Nucleus accumbens (tissue), 56 donors: Measurements from ENCODE around the gene ATP2B1.

Experiments used
- DNase-seq, 56 donors: peaks; one replicate each; lab custom pipeline; 2025; lab: John Stamatoyannopoulos, UW

ATP2B1 gene

DNA sequence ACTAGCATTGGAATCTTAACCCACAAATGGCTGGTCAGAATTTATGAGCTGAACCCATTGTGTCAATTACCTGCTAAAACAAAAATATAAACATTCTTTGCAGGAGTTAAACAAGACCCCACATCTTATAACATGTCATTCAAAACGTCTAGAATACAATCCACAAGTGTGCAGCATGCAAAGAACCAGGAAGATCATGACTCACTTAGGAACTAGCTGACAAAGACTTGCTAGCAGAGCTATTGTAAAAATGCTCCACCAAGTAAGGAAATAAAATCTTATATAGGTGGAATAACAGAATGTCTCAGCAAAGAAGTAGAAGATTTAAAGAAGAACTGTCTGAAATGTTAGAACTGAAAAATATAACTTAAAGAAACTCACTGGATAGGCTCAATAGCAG, 156.3 kb downstream of the ATP2B1 start:
- DNase-seq = no peak

DNA sequence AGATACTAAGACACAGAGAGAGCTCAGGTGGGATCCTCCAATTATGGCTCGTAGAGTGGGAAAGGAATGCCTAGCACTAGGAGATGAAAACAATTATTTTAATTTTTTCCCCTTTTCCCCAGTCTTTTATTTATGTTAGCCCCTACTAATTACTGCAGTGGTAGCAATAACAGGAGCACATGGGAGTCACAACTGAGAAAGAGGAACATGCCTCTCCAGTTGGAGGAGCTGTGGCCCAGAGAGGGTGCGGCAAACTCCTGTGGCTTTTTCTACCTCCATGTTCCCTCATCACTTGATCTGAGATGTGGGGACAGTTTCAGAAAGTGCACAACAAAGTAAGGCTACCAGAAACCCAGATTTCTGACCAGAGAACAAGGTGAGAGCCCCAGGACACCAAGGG, 156.9 kb downstream of the ATP2B1 start:
- no peak for DNase-seq

DNA sequence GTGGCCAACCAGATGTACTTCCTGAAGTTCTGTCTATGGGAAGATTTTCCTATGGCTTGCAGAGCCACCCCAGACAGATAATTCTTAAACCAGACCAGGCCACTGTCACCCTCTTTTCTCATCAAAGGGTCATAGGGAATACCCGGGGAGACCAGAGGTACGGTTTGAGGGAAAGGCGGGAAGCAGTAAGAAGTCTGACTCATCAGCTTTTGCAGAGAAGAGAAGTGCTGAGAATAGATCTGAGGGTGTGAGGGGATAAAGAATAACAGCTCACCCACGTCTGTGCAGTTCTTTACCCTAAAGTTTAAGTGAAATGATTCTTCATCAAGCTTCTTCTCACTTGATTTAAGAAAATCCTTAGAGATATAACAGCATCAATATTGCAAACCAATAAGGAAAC, 161.5 kb downstream of the ATP2B1 start:
- peak in 10 of 56 donors; percentile 1 to 42 (median 8) for DNase-seq

DNA sequence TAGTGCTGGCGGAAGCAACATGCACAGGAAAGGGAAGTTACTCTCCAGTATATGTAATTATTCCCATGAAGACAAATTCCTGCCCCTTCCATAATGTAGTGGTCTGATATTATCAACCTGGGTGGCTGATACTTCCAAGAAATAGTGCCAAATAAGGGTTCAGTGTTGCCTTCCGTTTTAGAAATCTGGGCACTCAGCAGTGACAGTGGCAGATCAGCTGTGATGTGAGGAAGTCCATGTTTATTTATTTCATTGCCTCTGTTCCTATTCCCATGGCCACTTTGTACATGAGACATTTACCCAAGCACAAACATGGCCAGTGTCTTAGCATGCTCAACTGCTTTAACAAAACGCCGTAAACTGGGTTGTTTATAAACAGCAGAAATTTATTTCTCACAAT, 162.5 kb downstream of the ATP2B1 start:
- no peak for DNase-seq

DNA sequence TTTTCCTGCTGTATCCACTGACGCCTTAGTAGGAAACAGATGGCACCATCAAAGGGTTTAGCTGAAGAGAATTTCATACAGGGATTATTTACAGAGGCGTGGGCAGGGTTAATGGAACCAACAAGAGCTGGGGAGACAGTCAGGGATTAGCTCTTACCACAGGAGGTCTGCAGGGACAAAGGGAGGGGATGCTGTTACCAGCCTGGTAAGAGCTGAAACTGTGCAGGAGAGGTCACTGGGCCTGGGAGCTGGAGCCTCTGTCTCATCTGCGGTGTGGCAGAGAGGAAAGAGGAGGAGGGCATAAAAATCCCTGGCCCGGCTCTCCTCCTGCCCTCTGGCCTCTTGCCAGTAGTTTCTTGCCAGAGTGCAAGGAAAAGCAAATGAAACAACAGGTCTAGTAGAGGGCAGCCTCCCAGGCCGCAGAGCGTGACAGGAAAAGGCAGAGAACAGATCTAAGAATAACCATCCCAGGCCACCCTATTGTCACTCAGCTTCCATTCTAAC, 163.9 kb downstream of the ATP2B1 start:
- peak in 11 of 56 donors; percentile 2 to 35 (median 9) for DNase-seq

DNA sequence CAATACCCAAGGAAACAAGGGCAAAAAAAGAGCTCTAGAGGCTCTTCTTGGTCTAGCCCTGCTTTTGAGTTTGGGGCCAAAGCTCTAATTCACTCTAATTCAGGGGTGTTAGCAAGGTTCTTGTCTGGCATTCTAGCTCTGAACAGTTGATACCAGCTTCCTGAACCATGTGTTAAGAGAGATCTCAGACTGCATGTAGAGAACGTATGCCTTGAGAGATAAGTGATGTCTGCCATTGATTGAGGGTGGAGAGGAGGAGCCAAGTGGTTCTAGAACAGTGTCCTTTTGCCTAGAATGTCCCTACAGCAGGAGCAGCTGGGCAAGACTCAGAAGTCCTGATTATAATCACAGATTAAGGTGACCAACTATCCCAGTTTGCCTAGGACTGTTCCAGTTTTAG, 164.6 kb downstream of the ATP2B1 start:
- no peak for DNase-seq

DNA sequence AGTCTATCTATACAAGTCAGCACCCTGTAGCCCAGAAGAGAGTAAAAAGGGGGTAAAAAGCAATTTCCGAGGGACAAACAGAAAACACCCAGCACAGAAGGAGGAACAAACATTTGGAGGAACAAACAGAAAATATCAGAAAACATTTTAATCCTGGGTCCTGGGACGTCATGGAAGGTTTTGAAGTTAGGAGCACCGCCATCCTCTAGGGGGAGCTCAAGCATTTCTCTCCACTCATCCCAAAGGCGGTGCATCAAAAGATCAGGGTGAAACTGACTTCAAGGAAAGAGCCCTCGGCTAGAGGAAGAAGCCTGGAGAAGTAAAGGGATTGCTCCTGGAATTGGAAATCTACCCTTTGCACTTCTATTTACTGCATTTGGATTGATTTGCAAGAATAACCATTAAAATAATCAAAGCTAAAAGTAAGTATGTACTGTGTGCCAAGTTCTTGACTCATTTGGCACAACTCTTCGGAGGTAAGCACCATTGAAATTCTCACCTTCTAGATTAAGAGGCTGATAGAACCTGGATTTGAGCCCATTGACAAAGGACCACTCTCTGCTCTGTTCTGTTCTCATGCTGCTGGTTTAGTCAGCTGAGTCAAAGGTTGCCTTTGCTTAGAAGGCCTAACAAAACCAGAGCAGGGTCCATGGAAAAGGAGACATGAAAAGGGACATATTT, 165.6 kb downstream of the ATP2B1 start:
- peak in 42 of 56 donors; percentile 2 to 82 (median 38) for DNase-seq

DNA sequence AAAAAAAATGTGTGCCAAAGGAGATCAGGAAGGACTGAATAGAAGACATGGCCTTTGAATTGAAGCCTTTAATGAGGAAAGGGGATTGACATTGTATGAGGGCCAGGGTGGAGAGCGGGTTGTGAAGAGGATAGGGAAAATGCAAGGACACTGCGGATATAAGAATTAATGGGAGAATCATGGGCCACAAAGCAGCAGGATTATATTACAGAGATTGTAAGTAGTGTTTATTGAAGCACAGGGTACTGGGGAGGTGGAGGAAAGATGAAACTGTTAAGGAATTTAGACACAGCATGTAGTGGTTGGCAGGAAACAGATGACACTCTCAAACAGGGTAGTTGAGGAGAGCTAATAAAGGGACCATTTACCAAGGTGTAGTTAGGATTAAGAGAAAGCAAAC, 166.4 kb downstream of the ATP2B1 start:
- no peak for DNase-seq

DNA sequence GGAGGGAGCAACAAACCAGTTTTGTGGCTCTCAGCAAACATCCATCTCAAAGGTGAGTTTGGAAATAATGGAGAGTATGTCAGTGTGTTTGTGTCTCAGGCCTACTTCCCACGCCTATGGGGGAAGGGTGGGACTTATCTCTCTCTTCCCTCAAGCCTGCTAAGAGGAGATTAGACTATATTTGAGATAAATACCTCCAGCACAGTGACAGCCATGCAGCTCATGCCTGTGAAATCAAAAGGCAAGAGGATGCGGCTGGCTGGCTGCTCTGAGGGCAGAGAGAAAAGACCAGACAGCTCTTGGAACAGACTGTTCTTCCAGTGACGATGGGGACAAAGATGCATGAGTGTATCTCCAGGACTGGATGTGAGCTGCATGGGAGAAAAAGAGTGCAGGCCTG, 168.1 kb downstream of the ATP2B1 start:
- DNase-seq = no peak

DNA sequence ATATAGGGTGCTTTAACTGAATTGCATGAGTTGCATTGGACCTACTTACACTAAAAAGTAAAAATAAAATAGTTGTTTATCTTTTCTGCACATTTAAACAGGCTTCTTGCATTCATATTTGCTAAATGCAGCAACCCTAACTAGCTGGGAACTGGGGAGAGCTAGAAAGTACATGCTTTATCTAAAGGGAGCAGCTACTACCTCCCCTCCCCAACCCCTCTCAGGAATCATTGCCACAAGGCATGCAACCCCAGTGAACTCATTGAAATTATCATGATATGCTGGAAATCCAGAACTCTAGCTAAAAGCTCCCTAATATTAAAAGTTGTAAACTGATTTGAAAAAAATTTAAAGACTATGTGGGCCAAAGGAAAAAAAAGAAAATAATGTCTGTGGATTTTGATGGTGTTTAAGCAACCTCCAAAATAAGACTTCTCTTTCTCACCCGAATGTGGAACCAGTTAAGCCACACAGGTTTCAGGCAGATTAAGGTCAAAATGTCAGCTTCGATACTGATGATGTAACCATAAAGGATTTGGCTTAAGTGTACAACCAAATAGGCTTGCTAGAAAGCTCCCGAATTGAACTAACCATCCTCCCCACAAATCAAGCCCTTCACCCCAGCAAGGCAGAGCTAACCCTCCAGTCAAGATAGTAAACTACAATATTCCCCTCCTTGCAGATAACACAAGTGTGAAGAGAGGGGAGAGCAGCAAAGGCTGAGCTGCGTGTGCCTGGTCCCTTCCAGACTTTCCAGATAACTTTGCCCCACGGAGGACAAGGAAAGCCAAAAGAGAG, 169.0 kb downstream of the ATP2B1 start:
- DNase-seq = no peak

DNA sequence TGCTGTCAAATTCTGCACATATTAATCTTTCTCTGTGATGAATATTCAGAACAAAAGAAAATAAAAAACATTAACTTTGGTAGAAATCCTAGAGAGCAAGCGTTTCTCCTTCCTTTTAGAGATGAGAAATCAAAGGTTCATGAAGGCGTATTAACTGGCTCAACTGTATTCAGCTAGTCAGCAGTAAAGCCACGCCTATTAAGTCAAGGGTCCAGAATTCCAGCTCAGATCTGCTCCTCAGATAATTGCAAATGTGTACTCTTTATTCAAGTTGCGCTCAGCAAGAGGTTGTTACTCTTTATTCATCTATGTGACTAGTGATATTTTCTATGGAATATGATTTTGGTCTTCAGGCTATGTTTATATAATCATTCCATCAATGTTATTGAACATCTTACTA, 169.7 kb downstream of the ATP2B1 start:
- no peak for DNase-seq
